HepG2 (cell line): Measurements from ENCODE around the gene NAA38. TPM values are rescaled to one million over a fixed set of nuclear protein-coding genes. Genes with fewer than 3 reads are reported as not detected.
A peak's percentile ranks its signal among the peaks of the same experiment; 100 is the strongest.

Experiments
- BCL6 ChIP-seq: IDR thresholded peaks from 2 replicates; pipeline ENCODE4 v1.6.1; 2016; ENCODE audit warnings: missing genetic modification reagents, missing compliant biosample characterization
- CEBPZ ChIP-seq: IDR thresholded peaks from 2 replicates; pipeline ENCODE4 v1.6.1; 2012; ENCODE audit warnings: low read length, improper control_type of control experiment
- DBP ChIP-seq: sonication (generic); formaldehyde crosslinking; IDR thresholded peaks from 2 replicates; pipeline ENCODE4 v1.4.0; 2020; ENCODE audit warnings: missing genetic modification reagents; ENCODE audit errors: not compliant biosample characterization
- DMAP1 ChIP-seq: IDR thresholded peaks from 2 replicates; pipeline ENCODE4 v1.6.1; 2016
- E2F1 ChIP-seq: sonication (generic); formaldehyde crosslinking; IDR thresholded peaks from 2 replicates; pipeline ENCODE4 v1.5.0; 2020; ENCODE audit warnings: missing genetic modification reagents
- GABPA ChIP-seq, 2 experiments: IDR thresholded peaks; 2 replicates each; pipeline ENCODE4 v1.6.1; 2011 to 2016; ENCODE audit warnings: low read depth in 2 of 2, low read length in 1 of 2, missing biosample characterization in 1 of 2, missing genetic modification characterization in 1 of 2
- HNRNPUL1 ChIP-seq: fragments of 200-400 bp; formaldehyde crosslinking; IDR thresholded peaks from 2 replicates; pipeline ENCODE4 v1.6.1; 2017; ENCODE audit warnings: low read depth, mild to moderate bottlenecking, low read length, moderate library complexity
- JARID2 ChIP-seq: sonication (generic); formaldehyde crosslinking; IDR thresholded peaks from 2 replicates; pipeline ENCODE4 v1.8.1; 2023; ENCODE audit warnings: missing genetic modification reagents, inconsistent platforms; ENCODE audit not compliant: insufficient replicate concordance
- KAT8 ChIP-seq: IDR thresholded peaks from 2 replicates; pipeline ENCODE4 v1.6.1; 2016; ENCODE audit warnings: missing genetic modification reagents, missing compliant biosample characterization
- KLF6 ChIP-seq: IDR thresholded peaks from 2 replicates; pipeline ENCODE4 v1.8.0; 2016; ENCODE audit warnings: missing biosample characterization, missing genetic modification reagents
- MED13 ChIP-seq: sonication (generic); formaldehyde crosslinking; IDR thresholded peaks from 2 replicates; pipeline ENCODE4 v1.5.0; 2020; ENCODE audit warnings: missing genetic modification reagents
- PAXIP1 ChIP-seq: sonication (generic); formaldehyde crosslinking; conservative IDR thresholded peaks from 2 replicates; pipeline ENCODE4 v1.4.0; 2020; ENCODE audit warnings: mild to moderate bottlenecking, missing genetic modification reagents, moderate library complexity
- TARDBP ChIP-seq: sonication (generic); formaldehyde crosslinking; IDR thresholded peaks from 2 replicates; pipeline ENCODE4 v1.8.0; 2022; ENCODE audit warnings: mild to moderate bottlenecking, missing genetic modification reagents
- ZBTB43 ChIP-seq: sonication (generic); formaldehyde crosslinking; conservative IDR thresholded peaks from 2 replicates; pipeline ENCODE4 v1.4.0; 2020; ENCODE audit warnings: missing genetic modification reagents
- ZNF224 ChIP-seq: sonication (generic); formaldehyde crosslinking; IDR thresholded peaks from 2 replicates; pipeline ENCODE4 v1.5.0; 2020; ENCODE audit warnings: mild to moderate bottlenecking, missing genetic modification reagents
- ZNF263 ChIP-seq: sonication (generic); formaldehyde crosslinking; IDR thresholded peaks from 2 replicates; pipeline ENCODE4 v1.4.0; 2020; ENCODE audit warnings: missing genetic modification reagents
- ZNF326 ChIP-seq: sonication (generic); formaldehyde crosslinking; IDR thresholded peaks from 2 replicates; pipeline ENCODE4 v1.4.0; 2020; ENCODE audit warnings: missing genetic modification reagents, borderline replicate concordance
- ZNF891 ChIP-seq: sonication (generic); formaldehyde crosslinking; IDR thresholded peaks from 2 replicates; pipeline ENCODE4 v1.5.0; 2020; ENCODE audit warnings: mild to moderate bottlenecking, missing genetic modification reagents
- polyA plus RNA-seq, 8 experiments: library from polyadenylated mRNA; depleted of rRNA in 3 of 8; stranded (reverse) in 7 of 8; unstranded in 1 of 8; fragments of >200 nt; fragmentation: Illumina TruSeq in 4 of 8; extraction: Trizol in 4 of 8; gene quantifications; 2 replicates each; pipeline versions ENCODE4 v1.2.1 to v1.2.3, GENCODE V29; 2011 to 2016; ENCODE audit warnings: low read depth in 4 of 8, missing spikeins in 1 of 8, mixed read lengths in 1 of 8; ENCODE audit not compliant: insufficient read depth in 1 of 8
- total RNA-seq, 5 experiments: library from RNA; depleted of rRNA; stranded (reverse); fragments of >200 nt; fragmentation: Illumina TruSeq; extraction: Trizol; gene quantifications; 2 replicates each; pipeline ENCODE4 v1.2.3, GENCODE V29; 2016; ENCODE audit warnings: low read depth in 1 of 5

NAA38 gene
- total and polyA plus RNA-seq, 2 of the 13 experiments (the other 11 are each of a cell fraction or from before 2014, with no cell fraction given): 46.9 to 91.6 TPM

- no peak for TF ChIP-seq GABPA (IDR thresholded peaks at IDR 0.05; ENCODE audit: low read depth, low read length)
- peak; percentile 26; the same call in 1 of the 2 replicates for TF ChIP-seq GABPA (CRISPR knock-in tag; IDR thresholded peaks at IDR 0.05; ENCODE audit: low read depth)
- TF ChIP-seq ZNF263: peak; percentile 83
- 0 out of 2 replicates have a peak, but pooled peaks have one; percentile 35 for TF ChIP-seq KLF6 (CRISPR knock-in tag)
- no peak for TF ChIP-seq DBP (CRISPR knock-in tag)
- TF ChIP-seq ZNF224 (CRISPR knock-in tag): no peak
- TF ChIP-seq DMAP1 (CRISPR knock-in tag): no peak
- no peak for TF ChIP-seq JARID2 (CRISPR knock-in tag)
- TF ChIP-seq PAXIP1: peak; percentile 29; the same call in 1 of the 2 replicates
- no peak for TF ChIP-seq BCL6 (CRISPR knock-in tag)
- no peak for TF ChIP-seq MED13 (CRISPR knock-in tag)
- TF ChIP-seq ZNF891: no peak; the same call in 1 of the 2 replicates
- no peak for TF ChIP-seq ZNF326
- no peak for TF ChIP-seq HNRNPUL1
- no peak for TF ChIP-seq ZBTB43 (CRISPR knock-in tag)
- TF ChIP-seq CEBPZ: no peak
- no peak for TF ChIP-seq TARDBP (CRISPR knock-in tag)
- TF ChIP-seq KAT8: no peak
- TF ChIP-seq E2F1 (CRISPR knock-in tag): no peak
Measured at GRCh38 chr17:7838090-7839075, 19.0 kb downstream of the NAA38 start (continued).
